Uterus (tissue), 2 donors: ENCODE measurements around the gene GHRH.

Experiments
- CTCF ChIP-seq, 4 experiments: fragments of 200-600 bp in 2 of 4; fragments of 450-650 bp in 2 of 4; sonication (generic) in 2 of 4; IDR thresholded peaks; one replicate each; pipeline ENCODE4 v1.5.1; 2016 to 2019; ENCODE audit warnings: antibody characterized with exemption in 4 of 4, mild to moderate bottlenecking in 2 of 4, moderate library complexity in 1 of 4
- POLR2A ChIP-seq, 2 donors: fragments of 450-650 bp; IDR thresholded peaks; one replicate each; pipeline ENCODE4 v1.6.1; 2016; ENCODE audit warnings: antibody characterized with exemption in 2 of 2, mild to moderate bottlenecking in 1 of 2, moderate library complexity in 1 of 2

DNA sequence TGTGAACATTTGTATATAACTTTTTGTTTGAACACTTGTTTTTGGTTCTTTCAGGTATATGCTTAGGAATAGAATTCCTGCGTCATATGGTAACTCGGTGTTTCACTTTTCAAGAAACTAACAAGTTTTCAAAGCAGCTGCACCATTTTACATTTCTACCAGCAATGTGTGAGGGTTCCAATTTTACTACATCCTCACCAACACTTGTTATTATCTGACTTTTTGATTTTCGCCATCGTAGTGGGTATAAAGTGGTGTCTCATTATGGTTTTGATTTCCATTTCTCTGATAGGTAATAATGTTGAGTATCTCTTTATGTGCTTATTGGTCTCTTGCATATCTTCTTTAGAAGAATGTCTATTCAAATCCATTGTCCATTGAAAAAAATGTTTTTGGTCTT is 42.6 kb downstream of the GHRH start:
- TF ChIP-seq CTCF (IDR thresholded peaks at IDR 0.05) (no peak), POLR2A (IDR thresholded peaks at IDR 0.05) (no peak)
